Right ventricle myocardium inferior (tissue), 1 donor: ENCODE data around the gene FAM111A. TPM values are rescaled to one million over a fixed set of nuclear protein-coding genes. Genes with fewer than 3 reads are reported as not detected.
"Not testable (repeated sequence)": the region's sequence is repeated elsewhere in the genome, so short reads cannot be mapped to it uniquely, and the experiment has no call there.

ENCODE experiments used
- ATAC-seq: fragments of 200-7000 bp; cut with Tn5 transposase; one replicate; pipeline ENCODE4 v1.9.1; 2020; ENCODE audit warnings: mild to moderate bottlenecking, moderate library complexity
- DNase-seq: peaks from one replicate; pipeline ENCODE4 v3.0.0; 2021; ENCODE audit errors: missing footprints
- intact Hi-C: fragments of 100-400 bp; cut with DNase I; formaldehyde crosslinking; loops from one replicate; pipeline ENCODE4 v1.11.0; 2022
- long read RNA-seq: library from polyadenylated mRNA; unstranded; transcript quantifications from one replicate; pipeline ENCODE4 v2.0.0, GENCODE V29; 2021
- total RNA-seq: library from RNA; stranded (reverse); fragmentation: NEBNext Ultra II Directional; extraction: Animal tissue kit (Norgen Biotek cat#: 25700); gene quantifications from one replicate; pipeline ENCODE4 v1.2.1, GENCODE V29; 2021
- donor health status: DM: no; HTN: yes; CAD: no; lungs with severe emphysema.

Gene FAM111A
- total RNA-seq = 12.0 TPM
- long read RNA-seq, partial matches to known transcripts = 0 of 2 reads
- long read RNA-seq, other reads (novel, unspliced or antisense) = 1 of 2 reads

DNA sequence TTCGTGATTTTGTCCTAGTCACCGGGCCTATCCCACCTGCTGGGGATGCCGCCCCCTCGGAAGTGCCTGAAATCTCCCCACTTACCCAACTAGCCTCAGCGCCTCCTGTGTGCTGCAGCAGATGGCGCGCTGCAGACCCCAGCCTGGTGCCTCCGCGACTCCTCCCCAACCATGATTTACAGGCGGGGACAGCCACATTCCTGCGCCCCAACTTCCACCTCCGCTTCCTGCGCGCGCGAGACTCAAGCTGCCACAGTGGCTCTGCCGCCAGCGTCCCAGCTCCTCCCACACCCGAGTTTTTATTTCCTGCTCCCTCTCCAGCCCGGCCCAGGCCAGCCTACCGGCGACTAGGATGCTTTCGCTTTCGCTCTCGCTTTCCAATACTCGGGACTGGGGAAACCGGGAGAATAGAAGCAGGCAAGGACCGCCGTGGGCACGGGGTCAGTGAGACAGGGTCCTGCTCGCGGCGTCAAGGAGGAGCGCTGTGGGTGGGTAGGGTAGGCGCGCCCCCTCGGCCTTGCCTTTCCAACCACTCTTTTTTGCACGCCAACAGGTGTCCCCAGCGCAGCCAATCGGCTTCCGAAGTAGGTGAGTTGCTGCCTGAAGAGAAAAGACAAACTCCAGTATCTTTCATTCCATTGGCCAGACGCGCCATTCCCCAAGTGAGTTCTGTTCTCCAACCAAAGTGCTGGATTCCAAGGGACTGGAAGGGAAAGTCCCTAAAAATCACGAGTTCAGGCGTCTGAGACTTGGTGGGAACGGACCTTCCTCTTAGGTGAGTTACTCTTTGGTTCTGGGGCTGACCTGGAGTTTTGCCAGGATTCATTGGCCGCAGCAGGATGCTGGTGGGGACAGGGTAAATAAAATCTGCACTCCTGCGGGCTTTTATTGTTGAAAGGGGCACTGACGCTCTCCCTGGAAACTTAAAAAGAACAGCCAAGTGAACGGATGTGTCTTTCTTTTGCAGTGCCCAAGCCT is at the start of gene FAM111A:
FAM111A (plus strand) TSS at position 327 of the 978 bp plus-strand sequence. CDS start 6,017 bp downstream, outside the sequence.
- peak; percentile 94 for ATAC-seq
- intact Hi-C loops = loop anchor here (5.0 kb wide), 1 partner anchor 566 kb away; the partner anchor contains the start of genes LPXN and ZFP91
- peak; percentile 95 for DNase-seq

DNA sequence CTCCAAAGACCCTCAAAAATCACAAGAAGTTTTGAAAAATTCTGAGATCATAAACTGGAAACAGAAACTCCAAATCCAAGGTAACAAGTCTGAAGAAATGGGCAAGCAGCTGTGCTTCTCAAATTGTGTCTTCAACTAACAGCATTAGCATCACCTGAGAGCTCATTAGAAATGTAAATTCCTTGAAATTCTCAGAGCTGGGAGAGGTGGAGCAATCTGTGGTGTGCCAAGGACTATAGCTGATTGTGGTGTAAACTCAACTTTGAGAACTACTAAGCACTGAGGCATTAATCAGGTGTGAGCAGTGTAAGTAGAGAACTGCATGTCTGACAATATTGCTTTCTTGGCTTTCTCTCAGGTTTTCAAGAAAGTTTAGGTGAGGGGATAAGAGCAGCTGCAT is 49.1 kb upstream of the FAM111A start:
- intact Hi-C loops, DNase-seq, ATAC-seq: not testable (repeated sequence)

- not testable (repeated sequence) for ATAC-seq, DNase-seq
- intact Hi-C loops = loop anchor here (5.0 kb wide), 2 partner anchors 42 to 62 kb away; no protein-coding TSS in a partner anchor
Observed at GRCh38 chr11:59095225-59095624, 47.4 kb upstream of the FAM111A start.

DNA sequence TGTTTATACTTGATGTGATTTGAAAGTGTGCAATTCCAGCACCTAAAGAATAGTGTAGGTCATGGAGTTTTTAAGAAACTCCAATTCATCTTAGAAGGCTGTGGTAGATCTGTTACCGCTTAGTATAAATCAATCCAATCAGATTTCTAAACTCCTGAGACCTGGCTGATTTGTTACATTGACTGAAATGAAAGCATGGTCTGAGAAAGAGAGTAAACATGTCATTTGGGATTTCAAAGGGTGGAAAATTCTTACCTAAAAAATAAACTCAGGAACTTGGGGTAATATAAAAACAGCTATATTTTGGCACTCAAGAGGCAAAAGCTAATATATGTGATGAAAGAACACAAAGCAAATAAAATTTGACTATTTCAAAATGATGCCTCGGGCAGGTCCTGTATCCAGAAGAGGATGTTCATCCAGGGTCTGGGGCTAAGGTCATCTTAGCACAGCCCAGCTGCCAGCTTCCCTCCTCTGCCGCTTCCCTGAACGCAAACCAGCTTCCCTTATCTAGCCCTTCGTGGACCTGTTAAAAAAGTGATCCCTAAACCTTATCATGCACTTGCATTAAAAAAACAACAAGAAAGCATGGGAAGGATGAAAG is 46.6 kb upstream of the FAM111A start:
- not testable (repeated sequence) for DNase-seq, ATAC-seq
- intact Hi-C loops = loop anchor here (5.0 kb wide), 2 partner anchors 41 to 61 kb away; no protein-coding TSS in a partner anchor

DNA sequence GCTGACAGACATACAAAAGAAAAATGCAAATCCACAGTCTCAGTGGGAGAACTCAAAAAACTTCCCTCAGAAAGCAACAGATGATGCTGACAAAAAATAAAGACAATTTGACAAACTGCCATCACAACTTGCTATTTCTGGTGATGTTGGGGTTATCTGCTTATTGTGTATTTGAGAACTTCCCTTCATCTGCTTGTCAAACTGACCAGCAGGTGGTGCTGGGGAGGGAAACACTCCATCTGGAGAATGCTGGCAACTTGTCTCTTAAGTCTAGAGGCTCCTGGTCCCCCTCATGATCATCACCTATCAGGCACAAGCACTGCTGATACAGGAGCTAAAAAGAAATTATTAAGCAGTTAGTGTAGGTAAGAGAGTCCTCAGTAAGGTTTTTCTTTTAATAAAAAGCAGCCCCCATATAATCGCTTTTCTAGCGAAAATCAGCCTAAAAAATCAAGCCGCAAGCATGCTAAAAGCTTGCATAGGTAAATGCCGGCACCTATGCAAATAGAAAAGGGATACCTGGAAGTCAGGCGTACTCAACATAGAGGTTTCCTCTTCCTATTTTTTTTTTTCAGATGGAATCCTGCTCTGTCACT is 45.4 kb upstream of the FAM111A start:
- DNase-seq = peak; percentile 67
- intact Hi-C loops = loop anchor here (5.0 kb wide), 2 partner anchors 40 to 60 kb away; no protein-coding TSS in a partner anchor
- peak; percentile 48 for ATAC-seq

DNA sequence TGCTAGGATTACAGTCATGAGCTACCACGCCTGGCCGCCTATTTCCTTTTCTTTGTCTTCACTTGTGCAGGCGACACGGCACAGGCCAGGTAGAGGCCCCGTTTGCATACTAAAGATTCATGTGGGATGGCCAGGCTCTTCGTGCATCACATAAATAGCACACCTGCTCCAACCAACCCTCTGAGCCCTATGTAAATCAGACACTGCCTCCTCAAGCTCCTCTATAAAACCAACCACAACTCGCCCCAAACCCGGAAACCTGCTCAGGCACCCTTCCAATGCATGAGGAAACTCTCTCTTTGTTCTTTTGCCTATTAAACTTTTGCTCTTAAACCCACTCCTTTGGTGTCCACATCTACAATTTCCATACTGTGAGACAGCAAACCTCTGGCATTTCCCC is 44.7 kb upstream of the FAM111A start:
- ATAC-seq = not testable (repeated sequence)
- intact Hi-C loops = loop anchor here (5.0 kb wide), 2 partner anchors 39 to 59 kb away; no protein-coding TSS in a partner anchor
- peak; percentile 37 for DNase-seq

GRCh38 chr11:59102259-59102765 is 40.3 kb upstream of the FAM111A start:
- ATAC-seq (no peak), DNase-seq (peak; percentile 77)
- intact Hi-C loops = no loop called here

- ATAC-seq (peak; percentile 96), DNase-seq (peak; percentile 89)
- intact Hi-C loops = no loop called here
Observed at GRCh38 chr11:59106363-59107336, 36.0 kb upstream of the FAM111A start, which contains the start of gene FAM111B. TSS of gene FAM111B (plus strand) at chr11:59107237. CDS start at chr11:59109626, 2,389 bp downstream.

DNA sequence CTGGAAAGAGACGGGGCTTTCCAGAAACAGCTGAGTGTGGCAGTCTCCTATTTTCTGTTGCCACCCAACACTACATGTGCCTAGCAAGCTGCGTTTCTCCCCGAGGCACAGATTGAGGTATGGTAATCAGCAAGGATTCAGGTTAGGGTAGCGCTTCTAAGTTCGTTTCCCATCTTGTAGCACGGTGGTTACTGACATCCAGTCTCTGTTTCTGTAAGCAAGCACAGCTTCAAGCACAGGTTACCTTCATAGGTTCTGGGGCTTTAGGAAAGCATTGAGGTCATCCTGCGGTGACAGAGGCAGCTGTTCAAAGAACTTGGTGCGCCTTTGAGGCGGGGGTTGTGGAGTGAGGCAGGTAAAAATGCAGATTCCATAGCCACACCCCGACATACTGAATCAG is 34.9 kb upstream of the FAM111A start:
- DNase-seq, ATAC-seq, intact Hi-C loops: not testable (repeated sequence)

DNA sequence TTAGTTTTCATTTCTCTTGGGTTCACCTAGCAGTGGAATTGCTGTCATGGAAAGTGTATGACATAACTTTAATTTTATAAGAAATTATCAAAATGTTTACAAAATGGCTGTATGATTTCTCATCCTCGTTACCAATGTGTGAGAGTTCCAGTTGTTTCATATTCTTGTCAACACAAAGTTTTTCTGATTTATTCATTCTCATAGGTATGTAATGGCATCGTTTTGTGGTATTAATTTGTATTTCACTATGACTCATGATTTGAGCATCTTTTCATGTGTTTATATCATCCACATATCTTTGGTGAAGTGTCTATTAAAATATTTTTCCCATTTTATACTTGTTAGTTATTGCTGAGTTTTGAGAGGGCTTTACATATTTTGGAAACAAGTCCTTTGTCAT is 30.2 kb upstream of the FAM111A start:
- ATAC-seq (no peak), DNase-seq (no peak)
- intact Hi-C loops = no loop called here

GRCh38 chr11:59114344-59114743 is 28.3 kb upstream of the FAM111A start:
- no peak for ATAC-seq
- no peak for DNase-seq
- intact Hi-C loops = no loop called here

DNA sequence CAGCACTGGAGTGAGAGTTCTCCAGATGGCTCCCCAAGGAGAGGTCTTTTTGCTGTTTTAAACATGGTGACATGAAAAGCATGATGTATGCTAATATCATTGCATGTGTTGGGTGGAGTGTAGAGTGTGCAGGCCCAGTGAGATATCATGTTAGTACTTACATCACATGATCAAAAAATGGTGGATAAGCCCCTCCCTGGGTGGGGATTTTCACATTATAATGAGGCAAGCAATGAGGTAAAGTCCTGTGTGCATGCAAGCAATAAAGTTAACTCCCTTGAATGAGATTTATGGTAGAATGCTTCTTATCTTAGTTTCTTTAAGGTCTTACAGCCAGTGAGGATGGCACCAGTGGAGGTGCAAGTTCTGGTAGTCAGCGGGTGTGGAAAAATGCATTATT is 27.1 kb upstream of the FAM111A start:
- intact Hi-C loops = no loop called here
- ATAC-seq = no peak
- no peak for DNase-seq

GRCh38 chr11:59117774-59118173 is 24.9 kb upstream of the FAM111A start:
- DNase-seq = no peak
- intact Hi-C loops = no loop called here

GRCh38 chr11:59119826-59120225 is 22.8 kb upstream of the FAM111A start:
- intact Hi-C loops = no loop called here
- DNase-seq (no peak), ATAC-seq (no peak)

More at GRCh38 chr11:59117774-59118173, 24.9 kb upstream of the FAM111A start:
- no peak for ATAC-seq

- peak; percentile 88 for ATAC-seq
- peak; percentile 92 for DNase-seq
- intact Hi-C loops = loop anchor here (5.0 kb wide), 1 partner anchor 39 kb away; no protein-coding TSS in a partner anchor
Observed at GRCh38 chr11:59135648-59136461, 6.8 kb upstream of the FAM111A start.

DNA sequence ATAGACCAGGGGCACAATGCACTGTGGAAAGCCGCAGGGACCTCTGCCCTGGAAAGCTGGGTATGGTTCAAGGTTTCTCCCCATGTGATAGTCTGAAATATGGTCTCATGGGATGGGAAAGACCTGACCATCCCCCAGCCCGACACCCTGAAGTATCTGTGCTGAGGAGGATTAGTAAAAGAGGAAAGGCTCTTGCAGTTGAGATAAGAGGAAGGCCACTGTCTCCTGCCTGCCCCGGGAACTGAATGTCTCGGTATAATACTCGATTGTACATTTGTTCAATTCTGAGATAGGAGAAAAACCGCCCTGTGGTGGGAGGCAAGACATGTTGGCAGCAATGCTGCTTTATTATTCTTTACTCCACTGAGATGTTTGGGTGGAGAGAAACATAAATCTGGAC is 6.1 kb upstream of the FAM111A start:
- not testable (repeated sequence) for ATAC-seq, DNase-seq
- intact Hi-C loops = loop anchor here (5.0 kb wide), 1 partner anchor 39 kb away; no protein-coding TSS in a partner anchor
